HG03066 (cell line): ENCODE results near the gene UMODL1.

Source experiments
- ATAC-seq: cut with Tn5 transposase; IDR thresholded peaks from one replicate; pipeline ENCODE4 v1.9.1; 2021; ENCODE audit warnings: low read depth; ENCODE audit not compliant: unreplicated experiment

The UMODL1 gene

DNA sequence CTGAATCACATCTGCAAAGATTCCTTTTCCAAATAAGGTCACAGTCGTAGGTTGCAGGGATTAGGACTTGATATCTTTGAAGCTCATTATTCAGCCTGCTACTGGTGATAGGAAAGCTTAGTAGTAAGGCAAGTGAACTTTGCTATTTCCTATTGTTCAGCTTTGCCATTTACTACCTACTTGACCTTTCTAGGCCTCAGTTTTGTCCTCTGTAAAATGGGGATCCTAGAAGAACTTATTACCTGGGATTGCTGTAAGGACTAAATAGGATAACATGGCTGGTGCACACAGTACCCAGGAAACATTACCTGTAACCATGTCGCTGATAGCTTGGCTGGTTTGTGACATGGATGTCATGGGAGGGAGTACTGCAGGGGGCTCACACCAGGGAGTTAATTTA lies 24.5 kb downstream of the UMODL1 start:
- no peak for ATAC-seq

DNA sequence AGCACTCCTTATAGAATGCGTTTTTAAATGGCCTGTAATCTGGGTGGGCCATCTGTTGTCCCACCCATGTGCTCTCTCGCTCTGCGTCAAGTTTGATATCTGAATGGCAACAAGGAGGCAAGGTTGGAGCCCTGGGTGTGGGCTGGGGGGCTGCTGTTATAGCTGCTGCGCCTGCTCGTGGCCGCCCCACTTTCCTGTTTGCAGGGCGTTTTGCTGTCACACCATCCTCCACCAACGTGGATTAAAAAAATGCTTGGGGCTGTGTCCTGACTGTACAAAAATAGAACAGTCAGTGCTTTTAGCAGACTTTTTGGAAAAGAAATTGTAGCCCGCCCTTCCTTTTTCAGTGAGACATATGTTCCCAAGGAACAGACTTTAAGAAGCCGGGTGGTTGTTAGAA lies 25.4 kb downstream of the UMODL1 start:
- no peak for ATAC-seq

DNA sequence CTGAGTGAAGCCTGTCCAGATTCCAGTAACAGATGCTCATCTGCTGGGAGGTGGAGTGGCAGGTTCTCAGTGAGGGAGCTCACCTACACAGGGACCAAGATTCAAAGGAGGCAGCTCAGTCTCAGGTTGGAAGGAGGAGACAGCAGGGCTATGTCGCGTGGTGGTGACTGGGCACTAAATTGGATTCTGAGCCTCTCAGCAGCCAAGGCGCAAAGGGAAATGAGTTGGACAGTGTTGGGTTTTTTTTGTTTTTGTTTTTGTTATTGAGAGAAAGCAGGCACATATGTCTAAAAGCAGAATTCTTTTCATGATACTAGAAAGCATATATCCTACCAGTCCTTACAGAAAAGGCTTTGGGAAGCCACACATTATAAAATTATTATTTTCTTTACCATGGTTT lies 26.2 kb downstream of the UMODL1 start:
- ATAC-seq: no peak

DNA sequence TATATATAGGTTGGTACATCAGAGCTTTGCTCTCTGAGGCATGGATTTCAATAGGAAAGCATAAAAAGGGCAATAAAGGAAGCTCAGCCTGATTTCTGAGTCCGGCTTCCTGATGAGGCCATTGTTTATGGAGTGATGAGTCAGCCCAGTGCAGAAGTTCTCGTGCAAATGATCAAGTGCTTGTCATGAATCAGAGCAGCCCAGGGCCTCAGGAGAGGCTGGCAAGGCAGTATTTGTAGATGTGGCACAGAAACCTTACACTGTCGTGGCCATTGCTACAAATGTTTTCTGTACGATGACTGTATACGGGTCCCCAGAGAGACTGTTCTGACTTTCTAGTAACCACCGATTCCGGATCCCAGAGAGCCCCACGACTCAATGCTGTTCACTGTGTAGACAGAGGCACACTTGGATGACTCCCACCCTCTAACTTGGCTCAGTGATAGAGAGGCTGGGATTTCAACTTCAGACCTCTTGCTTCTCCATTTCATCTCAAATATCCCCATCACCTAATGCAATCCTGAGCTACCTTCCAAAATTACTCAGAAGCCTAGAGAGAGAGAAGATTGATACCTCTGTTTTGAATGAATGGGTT lies 26.8 kb downstream of the UMODL1 start:
- ATAC-seq: no peak

DNA sequence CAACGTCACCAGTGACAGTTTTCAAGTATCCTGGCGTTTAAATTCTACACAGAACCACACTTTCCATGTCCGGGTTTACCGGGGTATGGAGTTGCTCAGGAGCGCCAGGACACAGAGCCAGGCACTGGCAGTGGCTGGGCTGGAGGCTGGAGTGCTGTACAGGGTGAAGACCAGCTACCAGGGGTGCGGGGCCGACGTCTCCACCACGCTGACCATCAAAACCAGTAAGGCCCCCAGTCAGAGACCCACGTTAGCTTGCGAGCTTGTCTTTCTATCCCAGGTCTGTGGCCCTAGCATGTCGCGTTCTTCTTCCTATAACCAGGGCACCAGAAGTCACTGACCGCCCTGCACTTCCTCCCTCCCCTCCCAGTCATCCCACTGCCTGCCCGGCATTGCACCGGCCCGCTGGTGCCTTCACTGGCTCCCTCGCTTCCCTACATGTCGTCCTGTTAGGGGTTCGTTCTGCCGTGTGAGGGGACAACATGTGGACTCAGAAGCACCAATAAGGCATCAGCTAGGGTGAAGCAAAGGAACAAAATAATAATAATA lies 27.9 kb downstream of the UMODL1 start:
- no peak for ATAC-seq

DNA sequence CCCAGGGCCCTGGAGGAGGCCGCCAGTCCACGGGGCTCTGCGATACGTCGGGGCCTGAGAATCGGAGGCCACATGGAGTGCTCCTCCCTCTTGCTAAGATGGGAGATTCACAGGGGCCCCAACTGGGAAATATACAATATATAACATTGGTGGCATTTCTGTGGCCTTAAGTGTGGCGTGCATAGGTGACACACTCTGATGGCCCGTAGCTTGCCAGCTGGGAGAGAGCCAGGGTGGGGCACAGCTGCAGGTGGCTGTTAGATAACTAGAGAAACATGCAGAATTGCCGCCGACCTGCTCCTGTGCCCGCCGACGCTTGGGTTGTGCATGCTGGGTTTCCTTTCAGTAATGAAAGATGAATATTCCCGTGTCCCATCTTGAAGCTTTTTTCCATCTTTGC lies 30.1 kb downstream of the UMODL1 start:
- ATAC-seq: no peak

DNA sequence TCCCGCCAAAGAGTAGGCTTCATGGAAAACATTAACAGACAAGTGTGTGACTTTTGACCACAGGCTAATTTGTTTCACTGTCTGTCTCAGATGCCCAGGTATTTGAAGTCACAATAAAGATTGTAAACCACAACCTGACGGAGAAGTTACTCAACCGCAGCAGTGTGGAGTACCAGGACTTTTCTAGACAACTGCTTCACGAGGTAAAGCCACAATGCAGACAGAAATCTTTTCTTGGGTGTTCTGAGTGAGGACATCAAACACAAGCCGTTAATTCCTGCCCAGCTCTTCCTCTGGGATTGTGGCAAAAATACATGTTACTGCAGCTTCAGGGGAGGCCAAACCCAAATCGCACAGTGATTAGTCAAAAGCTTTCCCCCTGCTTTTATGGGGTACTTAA lies 31.0 kb downstream of the UMODL1 start:
- no peak for ATAC-seq

DNA sequence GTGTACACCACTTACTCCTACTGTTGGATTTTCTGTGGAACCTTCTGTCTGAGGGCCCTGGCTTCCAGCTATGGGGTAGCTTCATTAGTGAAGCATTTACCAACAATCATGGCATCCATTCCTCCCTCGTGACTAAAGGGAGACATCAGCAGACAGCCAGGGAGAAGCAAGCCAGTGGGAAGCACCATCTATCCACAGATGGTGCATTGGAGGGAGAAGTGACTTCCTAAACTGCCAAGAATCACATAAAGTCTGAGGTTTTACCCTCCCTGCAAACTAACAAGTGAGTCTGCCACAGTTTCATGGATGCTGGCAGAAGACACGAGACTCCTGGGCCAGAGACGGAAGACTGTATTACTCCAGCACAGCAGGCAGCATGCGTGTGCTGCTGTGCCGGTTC lies 31.4 kb downstream of the UMODL1 start:
- ATAC-seq: no peak

DNA sequence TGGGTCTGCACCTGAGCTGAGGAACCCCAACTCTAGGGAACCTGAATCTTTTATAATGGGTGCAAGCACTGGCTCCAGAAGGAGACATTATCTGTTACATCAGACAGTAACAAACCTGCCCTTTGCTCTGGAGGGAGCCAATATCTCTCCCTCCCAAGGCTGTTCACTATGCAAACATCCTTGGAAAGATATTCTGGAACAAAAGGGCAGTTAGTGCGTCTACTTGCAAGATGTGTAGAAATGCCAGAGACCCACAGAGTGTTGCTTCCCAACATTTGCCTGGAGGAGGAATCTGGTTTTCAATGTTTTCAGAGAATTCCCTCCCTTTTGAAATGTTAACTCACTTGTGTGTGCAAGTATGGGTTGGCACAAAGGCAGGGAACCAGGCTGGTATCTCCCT lies 31.9 kb downstream of the UMODL1 start:
- no peak for ATAC-seq

DNA sequence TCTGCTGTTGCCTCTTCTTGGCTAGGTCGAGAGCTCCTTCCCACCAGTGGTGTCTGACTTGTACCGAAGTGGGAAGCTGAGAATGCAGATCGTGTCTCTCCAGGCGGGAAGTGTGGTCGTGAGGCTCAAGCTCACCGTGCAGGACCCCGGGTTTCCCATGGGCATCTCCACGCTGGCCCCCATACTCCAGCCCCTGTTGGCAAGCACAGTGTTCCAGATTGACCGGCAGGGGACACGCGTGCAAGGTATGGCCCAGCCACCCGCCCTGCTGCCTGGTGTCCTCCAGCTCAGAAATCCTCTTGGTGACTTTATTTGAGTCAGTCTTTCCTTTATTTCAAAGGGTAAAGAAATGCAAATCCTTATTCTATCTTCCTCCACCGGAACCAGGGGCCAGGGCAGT lies 32.7 kb downstream of the UMODL1 start:
- no peak for ATAC-seq

DNA sequence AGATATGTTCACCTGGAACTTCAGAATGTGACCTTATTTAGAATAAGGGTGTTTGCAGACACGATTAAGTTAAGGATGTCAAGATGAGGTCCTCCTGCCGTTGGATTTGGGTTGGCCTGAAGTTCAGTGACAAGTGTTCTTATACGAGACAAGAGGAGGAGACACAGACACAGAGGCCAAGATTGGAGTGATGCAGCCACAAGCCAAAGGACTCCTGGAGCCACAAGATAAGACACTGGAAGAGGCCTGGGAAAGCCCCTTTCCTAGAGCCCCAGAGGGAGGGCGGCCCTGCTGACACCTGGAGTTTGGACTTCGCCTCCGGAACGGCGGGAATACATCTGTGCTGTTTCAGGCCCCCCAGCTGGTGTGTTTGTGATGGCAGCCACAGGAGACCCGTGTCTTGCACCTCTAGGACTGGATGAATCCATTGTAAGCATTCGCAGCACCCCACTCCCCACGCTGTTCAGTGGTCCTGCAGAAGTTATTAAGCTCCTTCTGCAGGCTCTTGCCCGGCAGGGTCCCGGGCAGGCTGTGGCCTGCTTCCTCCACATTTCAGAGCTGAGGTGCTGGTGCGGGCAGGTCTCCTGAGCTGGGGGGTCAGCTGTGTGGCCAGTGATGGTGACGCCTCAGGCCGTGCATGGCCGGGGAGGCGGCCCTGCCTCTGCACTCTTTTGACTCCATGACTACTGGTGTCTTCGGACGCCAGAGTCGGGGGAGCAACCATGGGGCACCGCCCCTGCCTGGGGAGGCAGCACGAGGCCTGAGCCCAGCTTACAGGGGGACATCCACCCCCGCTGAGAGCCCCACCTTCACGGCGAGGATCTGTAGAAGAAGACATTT lies 34.6 kb downstream of the UMODL1 start:
- no peak for ATAC-seq

DNA sequence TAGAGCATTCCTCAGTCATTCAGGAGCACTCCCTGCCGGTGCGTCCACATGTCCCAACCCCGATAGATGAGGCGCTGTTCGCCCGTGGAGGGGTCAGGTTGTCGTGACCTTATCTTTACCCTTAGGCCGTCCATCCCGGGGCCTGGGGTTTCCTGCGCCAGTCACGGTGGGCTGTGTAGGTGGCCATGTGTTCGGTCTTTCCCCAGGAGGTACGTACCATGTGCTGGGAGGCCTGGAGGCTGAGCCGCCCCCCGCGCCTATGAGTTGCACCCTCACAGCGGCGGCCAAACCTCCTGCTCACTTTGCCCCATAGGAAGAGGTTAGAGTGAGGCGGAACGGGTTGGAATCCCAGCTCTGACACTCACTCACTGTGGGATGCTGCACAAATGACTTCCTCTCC lies 35.3 kb downstream of the UMODL1 start:
- no peak for ATAC-seq

DNA sequence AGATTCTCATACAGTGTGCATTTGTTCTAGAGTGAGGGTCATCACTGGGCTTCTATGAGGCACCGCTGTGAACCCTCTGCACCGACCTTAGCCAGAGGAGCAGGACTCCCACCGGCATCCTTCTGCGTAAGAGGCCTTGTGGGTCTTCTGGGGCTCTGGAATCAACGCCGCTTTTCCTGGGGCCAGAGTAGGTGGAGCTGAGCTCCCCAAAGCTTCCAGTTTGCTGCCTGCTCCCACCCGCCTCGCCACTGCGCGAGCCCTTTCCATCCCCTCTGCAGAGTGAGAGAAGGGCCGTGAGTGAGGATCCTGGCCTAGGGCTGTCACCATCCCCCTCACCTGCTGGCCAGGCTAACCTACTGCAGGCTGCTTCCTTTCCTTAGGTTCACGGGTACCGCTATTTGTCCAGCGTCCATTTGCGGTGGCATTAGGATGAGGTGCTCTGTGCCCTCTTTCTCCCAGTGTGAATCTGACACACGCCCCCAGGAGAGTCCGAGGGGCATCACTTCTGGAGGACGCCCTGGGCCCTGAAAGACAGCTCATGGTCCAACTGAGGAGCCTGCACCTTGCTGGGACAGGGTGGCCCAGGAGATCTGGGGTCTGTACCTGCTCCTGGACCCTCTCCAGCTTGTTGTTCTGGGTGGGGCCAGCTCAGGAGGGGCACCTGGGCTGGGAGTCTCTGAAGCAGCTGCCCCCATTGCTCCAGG lies 36.2 kb downstream of the UMODL1 start:
- no peak for ATAC-seq

DNA sequence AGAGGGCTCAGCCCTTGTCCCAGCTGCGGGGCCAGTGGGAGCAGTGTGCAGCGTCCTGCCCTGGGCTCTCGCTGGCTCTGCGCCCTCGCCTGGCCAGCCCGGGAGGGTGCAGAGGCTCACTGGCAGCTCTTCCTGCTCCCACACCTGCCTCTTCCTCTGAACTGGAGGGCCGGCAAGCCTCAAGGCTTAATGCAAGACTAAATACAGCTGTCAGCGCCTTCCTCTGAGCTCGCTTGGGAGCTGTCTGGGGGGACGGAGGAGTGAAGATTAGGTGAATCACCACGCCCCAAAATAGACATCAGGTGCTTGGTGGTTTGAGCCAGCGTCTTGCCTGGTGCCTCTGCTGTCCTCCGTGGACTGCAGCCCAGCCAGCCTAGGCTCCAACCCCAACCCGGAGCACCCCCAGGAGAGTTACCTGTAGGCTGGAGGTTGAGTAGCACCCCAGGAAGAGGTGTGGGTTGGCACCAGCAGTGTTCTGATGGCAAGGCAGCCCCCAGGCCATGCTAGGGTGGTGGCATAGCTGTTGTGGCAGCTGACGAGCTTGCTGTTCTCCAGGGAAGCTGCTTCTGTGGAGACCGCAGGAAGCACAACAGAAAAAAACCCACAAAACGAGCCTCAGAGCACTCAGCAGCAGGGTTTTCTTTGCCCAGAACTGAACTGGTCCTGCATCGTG lies 36.9 kb downstream of the UMODL1 start:
- peak; percentile 91 for ATAC-seq

DNA sequence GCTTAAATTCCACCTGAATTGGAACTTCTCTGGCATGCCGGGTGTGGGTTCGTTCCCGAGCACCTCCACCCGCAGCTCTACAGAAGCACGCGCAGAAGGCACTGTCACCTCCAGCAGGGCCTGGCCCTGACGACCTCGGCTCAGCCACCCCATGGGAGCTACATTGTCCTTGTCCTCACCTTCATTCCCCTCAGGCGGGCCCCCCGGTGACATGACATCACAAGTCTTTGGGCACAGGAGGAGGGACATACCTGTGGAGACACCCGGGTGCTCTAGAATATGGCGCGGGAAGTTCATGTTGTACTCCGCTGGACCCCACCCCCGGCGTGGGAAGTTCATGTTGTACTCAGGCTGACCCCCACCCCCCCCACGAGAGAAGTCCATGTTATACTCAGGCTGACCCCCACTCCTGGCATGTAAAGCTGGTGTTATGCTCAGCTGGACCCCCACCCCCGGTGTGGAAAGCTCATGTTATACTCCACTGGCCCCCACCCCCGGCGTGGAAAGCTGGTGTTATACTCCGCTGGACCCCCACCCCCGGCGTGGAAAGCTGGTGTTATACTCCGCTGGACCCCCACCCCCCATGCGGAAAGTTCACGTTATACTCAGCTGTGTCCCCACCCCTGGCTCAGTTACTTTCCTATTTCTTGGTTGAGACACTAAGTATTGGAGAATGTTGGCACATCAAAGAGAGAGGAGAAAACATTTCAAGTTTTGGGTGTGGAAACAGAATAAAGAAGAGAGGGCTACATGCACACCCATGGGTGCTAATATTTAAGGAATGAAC lies 37.6 kb downstream of the UMODL1 start:
- ATAC-seq: no peak

DNA sequence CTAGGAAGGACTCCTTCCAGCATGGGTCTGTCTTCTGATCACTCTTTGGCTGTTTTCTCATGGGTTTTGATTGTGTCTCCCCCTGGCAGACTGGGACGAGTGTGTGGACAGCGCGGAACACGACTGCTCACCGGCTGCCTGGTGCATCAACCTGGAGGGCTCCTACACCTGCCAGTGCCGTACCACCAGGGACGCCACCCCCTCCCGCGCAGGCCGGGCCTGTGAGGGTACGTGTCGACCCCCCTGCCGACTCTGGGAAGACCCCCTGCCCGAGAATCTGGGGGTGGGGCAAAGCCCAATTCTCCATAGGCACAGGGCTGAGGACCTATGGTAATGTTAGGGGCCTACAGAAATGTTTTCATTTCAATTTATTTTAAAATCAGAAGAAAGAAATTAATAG lies 38.4 kb downstream of the UMODL1 start:
- no peak for ATAC-seq

DNA sequence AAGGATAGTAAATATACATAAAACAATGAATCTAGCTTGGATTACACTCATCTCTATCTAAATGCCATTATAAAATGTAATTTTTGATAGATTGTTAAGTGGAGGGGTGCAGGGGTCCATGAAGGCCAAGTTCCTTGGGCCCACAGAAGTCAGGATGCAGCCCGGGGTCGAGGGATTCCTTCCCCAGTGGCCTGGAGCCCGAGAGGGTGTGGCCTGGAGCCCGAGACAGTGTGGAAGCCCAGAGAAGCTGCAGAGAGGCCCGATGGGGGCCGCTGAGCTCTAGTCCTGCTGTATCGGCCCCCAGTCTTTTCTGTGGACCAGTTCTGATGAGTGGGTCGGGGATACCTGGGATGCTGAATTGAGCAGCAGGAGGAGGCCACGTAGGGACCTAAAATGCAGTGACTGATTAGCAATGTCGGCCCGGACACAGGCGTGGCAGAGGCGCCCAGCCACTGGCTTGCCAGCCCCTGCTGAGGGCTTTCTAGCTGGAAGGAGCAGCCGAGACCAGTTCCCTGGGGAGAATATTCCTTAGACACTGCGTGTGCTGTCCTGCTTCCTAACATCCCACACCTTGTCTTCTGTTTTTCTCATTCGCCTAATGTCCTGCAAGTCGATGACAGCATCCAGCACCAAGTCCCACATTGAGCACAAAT lies 38.9 kb downstream of the UMODL1 start:
- ATAC-seq: no peak

DNA sequence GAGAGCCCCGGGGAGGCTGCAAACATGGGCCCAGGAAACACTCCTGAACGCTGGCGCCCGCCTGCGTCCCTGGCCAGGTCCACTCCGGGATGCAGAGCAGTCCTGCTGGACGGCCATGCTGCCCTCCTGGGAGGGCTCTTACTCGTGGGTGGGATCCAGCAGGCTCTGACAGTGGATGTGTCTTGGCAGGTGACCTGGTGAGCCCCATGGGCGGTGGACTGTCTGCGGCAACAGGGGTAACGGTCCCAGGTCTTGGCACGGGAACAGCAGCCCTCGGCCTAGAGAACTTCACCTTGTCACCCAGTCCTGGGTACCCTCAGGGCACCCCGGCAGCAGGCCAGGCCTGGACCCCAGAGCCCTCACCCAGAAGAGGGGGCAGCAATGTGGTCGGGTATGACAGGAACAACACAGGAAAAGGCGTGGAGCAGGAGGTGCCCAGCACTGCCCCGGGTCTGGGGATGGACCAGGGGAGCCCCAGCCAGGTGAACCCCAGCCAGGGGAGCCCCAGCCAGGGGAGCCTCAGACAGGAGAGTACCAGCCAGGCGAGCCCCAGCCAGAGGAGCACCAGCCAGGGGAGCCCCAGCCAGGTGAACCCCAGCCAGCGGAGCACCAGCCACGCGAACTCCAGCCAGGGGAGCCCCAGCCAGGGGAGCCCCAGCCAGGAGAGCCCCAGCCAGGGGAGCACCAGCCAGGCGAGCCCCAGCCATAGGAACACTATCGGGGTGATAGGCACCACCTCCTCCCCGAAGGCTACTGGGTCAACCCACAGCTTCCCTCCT lies 39.8 kb downstream of the UMODL1 start:
- no peak for ATAC-seq

DNA sequence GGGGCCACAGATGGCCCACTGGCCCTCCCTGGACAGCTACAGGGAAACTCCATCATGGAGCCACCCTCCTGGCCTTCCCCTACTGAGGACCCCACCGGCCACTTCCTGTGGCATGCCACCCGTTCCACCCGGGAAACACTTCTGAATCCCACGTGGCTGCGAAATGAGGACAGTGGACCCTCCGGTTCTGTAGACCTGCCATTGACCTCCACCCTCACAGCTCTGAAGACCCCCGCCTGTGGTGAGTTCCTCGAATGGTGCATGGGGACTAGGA lies 40.3 kb downstream of the UMODL1 start:
- ATAC-seq: no peak
